IMR-90 (cell line): Measurements from ENCODE around the gene RALGAPB. TPM values are rescaled to one million over a fixed set of nuclear protein-coding genes. Genes with fewer than 3 reads are reported as not detected.

Experiments used
- ATAC-seq: fragments of 200-7000 bp; cut with Tn5 transposase; 2 replicates; pipeline ENCODE4 v1.9.1; 2020; ENCODE audit warnings: low read depth, mild to moderate bottlenecking, moderate library complexity
- BruUV-seq: library from RNA; stranded (reverse); fragments of 400-500 nt; replicated peaks from 2 replicates; lab custom pipeline; 2021; lab: Mats Ljungman, UMichigan
- CTCF ChIA-PET: fragments of 300-600 bp; formaldehyde crosslinking; extraction: SDS; loops from one replicate; lab custom pipeline; 2021; ENCODE audit warnings: antibody characterized with exemption; lab: Yijun Ruan, JAX
- POLR2A ChIA-PET: fragments of 300-600 bp; sonication (Branson Sonifier 250); formaldehyde crosslinking; loops from one replicate; lab custom pipeline; 2022; ENCODE audit warnings: antibody characterized with exemption; ENCODE audit not compliant: unreplicated experiment; lab: Charles Lee
- DNase-seq: peaks from one replicate; pipeline ENCODE4 v3.0.0; 2013
- H2AFZ ChIP-seq: replicated peaks from 2 replicates; pipeline ENCODE3; 2013; ENCODE audit warnings: low read length, mild to moderate bottlenecking; ENCODE audit not compliant: poor library complexity
- H2AK5ac ChIP-seq: 2 replicates; pipeline ENCODE4 v1.6.1; 2013; ENCODE audit warnings: low read depth, low read length, inconsistent platforms
- H2AK9ac ChIP-seq: replicated peaks from 2 replicates; pipeline ENCODE3; 2013; ENCODE audit warnings: mild to moderate bottlenecking, low read depth, low read length, moderate library complexity; ENCODE audit not compliant: poor library complexity
- H2BK120ac ChIP-seq: 2 replicates; pipeline ENCODE4 v1.6.1; 2013; ENCODE audit warnings: low read depth, low read length, inconsistent platforms
- H2BK15ac ChIP-seq: 3 replicates; pipeline ENCODE4 v1.6.1; 2013; ENCODE audit warnings: low read depth, low read length, inconsistent platforms
- H2BK20ac ChIP-seq: 2 replicates; pipeline ENCODE4 v1.6.1; 2013; ENCODE audit warnings: low read depth, mild to moderate bottlenecking, inconsistent platforms, low read length, moderate library complexity
- H2BK5ac ChIP-seq: 2 replicates; pipeline ENCODE4 v1.6.1; 2013; ENCODE audit warnings: mild to moderate bottlenecking, low read depth, low read length, inconsistent platforms; ENCODE audit not compliant: poor library complexity, severe bottlenecking
- H3K14ac ChIP-seq: replicated peaks from 2 replicates; pipeline ENCODE4 v1.6.1; 2013; ENCODE audit warnings: low read depth, low read length, inconsistent platforms
- H3K18ac ChIP-seq: 2 replicates; pipeline ENCODE4 v1.6.1; 2013; ENCODE audit warnings: low read depth, low read length, control low read depth
- H3K23ac ChIP-seq: 2 replicates; pipeline ENCODE4 v1.6.1; 2013; ENCODE audit warnings: low read depth, low read length, inconsistent platforms
- H3K27ac ChIP-seq: 2 replicates; pipeline ENCODE4 v1.5.1; 2013; ENCODE audit warnings: mild to moderate bottlenecking, control low read depth, low read length; ENCODE audit not compliant: insufficient read depth
- H3K27me3 ChIP-seq: 2 replicates; pipeline ENCODE4 v1.6.1; 2013; ENCODE audit warnings: low read length; ENCODE audit not compliant: control insufficient read depth, insufficient read depth
- H3K36me3 ChIP-seq: 2 replicates; pipeline ENCODE4 v1.6.1; 2013; ENCODE audit warnings: low read length, mixed read lengths; ENCODE audit not compliant: control insufficient read depth, insufficient read depth
- H3K4ac ChIP-seq: 2 replicates; pipeline ENCODE4 v1.6.1; 2013; ENCODE audit warnings: low read depth, low read length, inconsistent platforms
- H3K4me1 ChIP-seq: 2 replicates; pipeline ENCODE4 v1.6.1; 2013; ENCODE audit warnings: low read length, mixed read lengths; ENCODE audit not compliant: control insufficient read depth, insufficient read depth
- H3K4me2 ChIP-seq: 2 replicates; pipeline ENCODE4 v1.6.1; 2013; ENCODE audit warnings: low read depth, mild to moderate bottlenecking, control low read depth, low read length, moderate library complexity
- H3K4me3 ChIP-seq: 2 replicates; pipeline ENCODE4 v1.5.1; 2013; ENCODE audit warnings: low read depth, mild to moderate bottlenecking, control low read depth, low read length, moderate library complexity; ENCODE audit not compliant: insufficient read depth
- H3K56ac ChIP-seq: 2 replicates; pipeline ENCODE4 v1.6.1; 2013; ENCODE audit warnings: low read length, inconsistent platforms; ENCODE audit not compliant: insufficient read depth; ENCODE audit errors: extremely low read depth
- H3K79me1 ChIP-seq, 2 experiments: 2 replicates each; pipeline ENCODE4 v1.6.1; 2013; ENCODE audit warnings: low read length in 2 of 2, inconsistent platforms in 1 of 2, low read depth in 1 of 2
- H3K9ac ChIP-seq: 2 replicates; pipeline ENCODE4 v1.6.1; 2013; ENCODE audit warnings: low read depth, low read length, control low read depth
- H3K9me1 ChIP-seq: 2 replicates; pipeline ENCODE4 v1.6.1; 2013; ENCODE audit warnings: low read length, inconsistent platforms; ENCODE audit not compliant: insufficient read depth
- H3K9me3 ChIP-seq: 2 replicates; pipeline ENCODE4 v1.6.1; 2013; ENCODE audit warnings: low read length; ENCODE audit not compliant: control insufficient read depth, insufficient read depth
- H4K20me1 ChIP-seq: 2 replicates; pipeline ENCODE4 v1.6.1; 2013; ENCODE audit warnings: low read length, inconsistent platforms; ENCODE audit not compliant: insufficient read depth
- H4K5ac ChIP-seq: 2 replicates; pipeline ENCODE4 v1.6.1; 2013; ENCODE audit warnings: mild to moderate bottlenecking, low read depth, low read length, control low read depth
- H4K8ac ChIP-seq, 2 experiments: 2 replicates each; pipeline ENCODE4 v1.6.1; 2013; ENCODE audit warnings: low read depth in 2 of 2, low read length in 2 of 2, control low read depth in 1 of 2, inconsistent platforms in 1 of 2
- H4K91ac ChIP-seq: 2 replicates; pipeline ENCODE4 v1.6.1; 2013; ENCODE audit warnings: low read depth, low read length, inconsistent platforms; ENCODE audit not compliant: insufficient read depth
- MAFK ChIP-seq: IDR thresholded peaks from 2 replicates; pipeline ENCODE4 v1.6.1; 2012; ENCODE audit warnings: low read depth, low read length, improper control_type of control experiment
- MXI1 ChIP-seq: IDR thresholded peaks from 2 replicates; pipeline ENCODE4 v1.6.1; 2012; ENCODE audit warnings: low read depth, mild to moderate bottlenecking, low read length, moderate library complexity, borderline replicate concordance
- RAD21 ChIP-seq: IDR thresholded peaks from 2 replicates; pipeline ENCODE4 v1.6.1; 2012; ENCODE audit warnings: low read length, improper control_type of control experiment
- RCOR1 ChIP-seq: IDR thresholded peaks from 2 replicates; pipeline ENCODE4 v1.6.1; 2012; ENCODE audit warnings: mild to moderate bottlenecking, low read length, improper control_type of control experiment; ENCODE audit not compliant: insufficient replicate concordance
- SMC3 ChIP-seq: fragments of 150-350 bp; IDR thresholded peaks from 2 replicates; pipeline ENCODE4 v1.6.1; 2016; ENCODE audit warnings: low read depth, mild to moderate bottlenecking, antibody characterized with exemption, low read length, moderate library complexity
- WGBS, 2 experiments: methylation state at CpG; one replicate each; pipeline versions ENCODE4 v1.1.5 to v1.1.7; 2013; ENCODE audit warnings: missing lambda C conversion rate in 2 of 2; ENCODE audit not compliant: insufficient read length in 1 of 2; ENCODE audit errors: extremely low coverage in 2 of 2; 5-methylcytosine and 5-hydroxymethylcytosine counted together
- dilution Hi-C: fragments of 300-500 bp; cut with HindIII; formaldehyde crosslinking; loops from one replicate; pipeline ENCODE4 v1.14.3; 2018; ENCODE audit warnings: low sequenced_read_pairs; ENCODE audit not compliant: unreplicated experiment
- in situ Hi-C: fragments of 300-500 bp; cut with MboI; formaldehyde crosslinking; loops from 3 replicates; pipeline ENCODE4 v1.14.3; 2019; ENCODE audit warnings: low sequenced_read_pairs, inconsistent platforms, mixed read lengths
- intact Hi-C: fragments of 100-400 bp; cut with micrococcal nuclease; formaldehyde crosslinking; loops from 2 replicates; pipeline ENCODE4 v1.10.0; 2022
- polyA plus RNA-seq, 3 experiments: library from polyadenylated mRNA; depleted of rRNA; stranded (reverse); fragments of >200 nt; gene quantifications; 2 replicates each; pipeline ENCODE4 v1.2.3, GENCODE V29; 2012; ENCODE audit warnings: low replicate concordance in 1 of 3
- total RNA-seq: library from RNA; depleted of rRNA; stranded (reverse); fragments of >200 nt; gene quantifications from 2 replicates; pipeline ENCODE4 v1.2.3, GENCODE V29; 2012
- TF ChIP-seq, protein P1 (sequence below): fragments of 150-350 bp; IDR thresholded peaks from 2 replicates; pipeline ENCODE4 v1.6.1; 2017; ENCODE audit warnings: mild to moderate bottlenecking, antibody characterized with exemption, low read length, low read depth
- TF ChIP-seq, protein P2 (sequence below): conservative IDR thresholded peaks from 2 replicates; pipeline ENCODE4 v1.5.1; 2012; ENCODE audit warnings: mild to moderate bottlenecking, low read depth, low read length, improper control_type of control experiment

The RALGAPB gene
- total and polyA plus RNA-seq, 2 of the 4 experiments (the other 2 are of a cell fraction): 12.7 to 30.3 TPM

DNA sequence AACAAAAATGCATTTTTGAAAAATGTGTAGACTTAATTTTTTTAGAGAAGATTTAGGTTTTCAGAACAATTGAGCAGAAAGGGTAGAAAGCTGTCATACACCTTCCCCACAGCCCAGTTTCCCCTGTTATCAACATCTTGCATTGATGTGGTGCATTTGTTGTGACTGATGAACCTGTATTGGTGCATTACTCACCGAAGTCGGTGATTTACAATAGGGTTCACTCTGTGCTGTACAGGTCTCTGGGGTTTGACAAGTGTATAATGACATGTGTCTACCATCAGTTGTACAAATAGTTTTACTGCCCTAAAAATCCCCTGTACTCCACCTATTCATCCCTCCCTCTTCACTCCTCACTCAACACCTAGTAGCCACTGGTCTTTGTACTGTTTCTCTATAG is 84.5 kb downstream of the RALGAPB start:
- Histone ChIP-seq H3K27me3 (no peaks in the 10 kb centered on the region), H2BK120ac (no peak overlapping the region), H2BK5ac (no peak overlapping the region), H4K8ac (no peak overlapping the region), H3K9me3 (no peaks in the 10 kb centered on the region), H3K4ac (no peak overlapping the region), H2AK5ac (no peak overlapping the region), H3K36me3 (peaks cover 23% of the 10 kb centered on the region), H3K9me1 (no peaks in the 10 kb centered on the region), H4K5ac (no peak overlapping the region), H3K14ac (no peak overlapping the region), H3K9ac (no peak overlapping the region), H3K4me2 (no peak overlapping the region), H3K4me3 (no peak overlapping the region), H3K56ac (no peak overlapping the region), H3K18ac (no peak overlapping the region), H4K91ac (no peak overlapping the region), H3K4me1 (no peaks in the 10 kb centered on the region), H3K79me1 (no peaks in the 10 kb centered on the region; a peak in 1 of 4 replicates), H2BK15ac (no peak overlapping the region), H2AK9ac (no peak overlapping the region), H4K20me1 (no peaks in the 10 kb centered on the region), H3K23ac (no peak overlapping the region), H3K27ac (no peak overlapping the region), H2BK20ac (no peak overlapping the region), H2AFZ (no peak overlapping the region)
- intact Hi-C loops (loop anchor here (5.0 kb wide), 1 partner anchor 35 kb away; no protein-coding TSS in a partner anchor), in situ Hi-C loops (no loop called here), dilution Hi-C loops (no loop called here)
- ChIA-PET POLR2A (no interaction called here), CTCF (no interaction called here)
- no TSS peak for BruUV-seq
- WGBS, 2 experiments: no CpG with 5 or more reads among the region's 2 CpGs
- ATAC-seq (no peak), DNase-seq (no peak)
- no peak for TF ChIP-seq SMC3
- TF ChIP-seq, protein P1, sequence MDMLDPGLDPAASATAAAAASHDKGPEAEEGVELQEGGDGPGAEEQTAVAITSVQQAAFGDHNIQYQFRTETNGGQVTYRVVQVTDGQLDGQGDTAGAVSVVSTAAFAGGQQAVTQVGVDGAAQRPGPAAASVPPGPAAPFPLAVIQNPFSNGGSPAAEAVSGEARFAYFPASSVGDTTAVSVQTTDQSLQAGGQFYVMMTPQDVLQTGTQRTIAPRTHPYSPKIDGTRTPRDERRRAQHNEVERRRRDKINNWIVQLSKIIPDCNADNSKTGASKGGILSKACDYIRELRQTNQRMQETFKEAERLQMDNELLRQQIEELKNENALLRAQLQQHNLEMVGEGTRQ: no peak
- no peak for TF ChIP-seq MXI1
- TF ChIP-seq RAD21: no peak
- no peak for TF ChIP-seq MAFK
- TF ChIP-seq, protein P2, sequence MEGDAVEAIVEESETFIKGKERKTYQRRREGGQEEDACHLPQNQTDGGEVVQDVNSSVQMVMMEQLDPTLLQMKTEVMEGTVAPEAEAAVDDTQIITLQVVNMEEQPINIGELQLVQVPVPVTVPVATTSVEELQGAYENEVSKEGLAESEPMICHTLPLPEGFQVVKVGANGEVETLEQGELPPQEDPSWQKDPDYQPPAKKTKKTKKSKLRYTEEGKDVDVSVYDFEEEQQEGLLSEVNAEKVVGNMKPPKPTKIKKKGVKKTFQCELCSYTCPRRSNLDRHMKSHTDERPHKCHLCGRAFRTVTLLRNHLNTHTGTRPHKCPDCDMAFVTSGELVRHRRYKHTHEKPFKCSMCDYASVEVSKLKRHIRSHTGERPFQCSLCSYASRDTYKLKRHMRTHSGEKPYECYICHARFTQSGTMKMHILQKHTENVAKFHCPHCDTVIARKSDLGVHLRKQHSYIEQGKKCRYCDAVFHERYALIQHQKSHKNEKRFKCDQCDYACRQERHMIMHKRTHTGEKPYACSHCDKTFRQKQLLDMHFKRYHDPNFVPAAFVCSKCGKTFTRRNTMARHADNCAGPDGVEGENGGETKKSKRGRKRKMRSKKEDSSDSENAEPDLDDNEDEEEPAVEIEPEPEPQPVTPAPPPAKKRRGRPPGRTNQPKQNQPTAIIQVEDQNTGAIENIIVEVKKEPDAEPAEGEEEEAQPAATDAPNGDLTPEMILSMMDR: no peak
- no peak for TF ChIP-seq RCOR1
